ENCODE results near the gene ZNF638. TPM values are rescaled to one million over a fixed set of nuclear protein-coding genes. Genes with fewer than 3 reads are reported as not detected.
A peak's percentile ranks its signal among the peaks of the same experiment; 100 is the strongest.

Gene ZNF638
- total and polyA plus RNA-seq, 9 of the 15 experiments (the other 6 are each of a cell fraction or from before 2014, with no cell fraction given) = 53.3 to 165 (median 98.8) TPM

DNA sequence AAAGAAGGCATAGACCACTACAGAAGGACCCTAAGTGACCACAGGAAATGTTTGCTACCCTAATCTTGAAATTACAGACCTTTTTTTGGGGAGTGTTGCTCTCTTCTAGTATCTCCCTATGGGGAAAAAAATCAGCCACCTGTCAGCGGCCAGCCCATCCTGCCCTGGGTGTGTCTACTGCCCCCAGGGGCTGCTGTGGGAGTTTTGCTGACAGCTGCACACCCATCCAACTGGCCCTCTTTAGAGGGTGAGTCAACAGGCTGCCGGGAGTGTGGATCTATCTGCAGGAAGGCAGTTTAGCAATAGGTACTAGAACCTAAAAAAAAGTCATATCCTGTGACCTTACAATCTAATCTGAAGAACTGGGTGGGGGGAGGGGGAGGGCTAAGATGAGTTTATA lies 121.0 kb downstream of the ZNF638 start (continued):
- no peak for TF ChIP-seq ZNF695 (CRISPR knock-in tag; IDR thresholded peaks at IDR 0.05)
- no peak for TF ChIP-seq L3MBTL2 (IDR thresholded peaks at IDR 0.05)
- TF ChIP-seq, protein P1, sequence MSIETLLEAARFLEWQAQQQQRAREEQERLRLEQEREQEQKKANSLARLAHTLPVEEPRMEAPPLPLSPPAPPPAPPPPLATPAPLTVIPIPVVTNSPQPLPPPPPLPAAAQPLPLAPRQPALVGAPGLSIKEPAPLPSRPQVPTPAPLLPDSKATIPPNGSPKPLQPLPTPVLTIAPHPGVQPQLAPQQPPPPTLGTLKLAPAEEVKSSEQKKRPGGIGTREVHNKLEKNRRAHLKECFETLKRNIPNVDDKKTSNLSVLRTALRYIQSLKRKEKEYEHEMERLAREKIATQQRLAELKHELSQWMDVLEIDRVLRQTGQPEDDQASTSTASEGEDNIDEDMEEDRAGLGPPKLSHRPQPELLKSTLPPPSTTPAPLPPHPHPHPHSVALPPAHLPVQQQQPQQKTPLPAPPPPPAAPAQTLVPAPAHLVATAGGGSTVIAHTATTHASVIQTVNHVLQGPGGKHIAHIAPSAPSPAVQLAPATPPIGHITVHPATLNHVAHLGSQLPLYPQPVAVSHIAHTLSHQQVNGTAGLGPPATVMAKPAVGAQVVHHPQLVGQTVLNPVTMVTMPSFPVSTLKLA (conservative IDR thresholded peaks at IDR 0.05) = peak; percentile 25 to 29; a peak in 1 of 4 replicates
- TF ChIP-seq, protein P2, sequence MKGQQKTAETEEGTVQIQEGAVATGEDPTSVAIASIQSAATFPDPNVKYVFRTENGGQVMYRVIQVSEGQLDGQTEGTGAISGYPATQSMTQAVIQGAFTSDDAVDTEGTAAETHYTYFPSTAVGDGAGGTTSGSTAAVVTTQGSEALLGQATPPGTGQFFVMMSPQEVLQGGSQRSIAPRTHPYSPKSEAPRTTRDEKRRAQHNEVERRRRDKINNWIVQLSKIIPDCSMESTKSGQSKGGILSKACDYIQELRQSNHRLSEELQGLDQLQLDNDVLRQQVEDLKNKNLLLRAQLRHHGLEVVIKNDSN (CRISPR knock-in tag; IDR thresholded peaks at IDR 0.05) = no peak
- TF ChIP-seq TRIM28 (IDR thresholded peaks at IDR 0.05) = no peak
- no peak for TF ChIP-seq SMAD2 (IDR thresholded peaks at IDR 0.05; ENCODE audit: low read depth, low read length)
- peak; percentile 69; the same call in 1 of the 2 replicates for TF ChIP-seq ZBTB7A (IDR thresholded peaks at IDR 0.05; ENCODE audit: borderline replicate concordance, control insufficient read depth, low read depth, low read length)
- TF ChIP-seq SMARCB1 (IDR thresholded peaks at IDR 0.05; ENCODE audit: insufficient read length, low read depth) = no peak
- TF ChIP-seq, protein P3, sequence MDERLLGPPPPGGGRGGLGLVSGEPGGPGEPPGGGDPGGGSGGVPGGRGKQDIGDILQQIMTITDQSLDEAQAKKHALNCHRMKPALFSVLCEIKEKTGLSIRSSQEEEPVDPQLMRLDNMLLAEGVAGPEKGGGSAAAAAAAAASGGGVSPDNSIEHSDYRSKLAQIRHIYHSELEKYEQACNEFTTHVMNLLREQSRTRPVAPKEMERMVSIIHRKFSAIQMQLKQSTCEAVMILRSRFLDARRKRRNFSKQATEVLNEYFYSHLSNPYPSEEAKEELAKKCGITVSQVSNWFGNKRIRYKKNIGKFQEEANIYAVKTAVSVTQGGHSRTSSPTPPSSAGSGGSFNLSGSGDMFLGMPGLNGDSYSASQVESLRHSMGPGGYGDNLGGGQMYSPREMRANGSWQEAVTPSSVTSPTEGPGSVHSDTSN (CRISPR knock-in tag; IDR thresholded peaks at IDR 0.05; ENCODE audit: low read depth) = no peak
- TF ChIP-seq, protein P3 (tag; conservative IDR thresholded peaks at IDR 0.05; ENCODE audit: low read depth) = 0 out of 2 replicates have a peak, but pooled peaks have one; percentile 17
- TF ChIP-seq SNRNP70 (optimal IDR thresholded peaks at IDR 0.05; ENCODE audit: low read depth, low read length) = no peak
- peak; percentile 45; the same call in 1 of the 2 replicates for TF ChIP-seq MAFK (IDR thresholded peaks at IDR 0.05; ENCODE audit: low read length)
- peak in 1 of 2 experiments; percentile 53; a peak in 2 of 4 replicates for TF ChIP-seq MAZ (CRISPR knock-in tag; conservative IDR thresholded peaks at IDR 0.05 in 1 of 2, IDR thresholded peaks at IDR 0.05 in 1 of 2)
- TF ChIP-seq ZNF24 (IDR thresholded peaks at IDR 0.05) = no peak
- TF ChIP-seq ZBTB1 (CRISPR knock-in tag; IDR thresholded peaks at IDR 0.05; ENCODE audit: borderline replicate concordance, low read depth) = no peak
- TF ChIP-seq CHD4 (IDR thresholded peaks at IDR 0.05; ENCODE audit: insufficient read depth, insufficient replicate concordance, low read depth, low read length, poor library complexity, severe bottlenecking) = no peak
- TF ChIP-seq JUNB (CRISPR knock-in tag; conservative IDR thresholded peaks at IDR 0.05) = no peak
- TF ChIP-seq, protein P4, sequence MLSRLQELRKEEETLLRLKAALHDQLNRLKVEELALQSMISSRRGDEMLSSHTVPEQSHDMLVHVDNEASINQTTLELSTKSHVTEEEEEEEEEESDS (CRISPR knock-in tag; IDR thresholded peaks at IDR 0.05) = no peak
- no peak for TF ChIP-seq TAF1 (IDR thresholded peaks at IDR 0.05; ENCODE audit: control insufficient read depth, extremely low read depth, insufficient read depth, low read length, severe bottlenecking)
- no peak for TF ChIP-seq GABPB2 (CRISPR knock-in tag; conservative IDR thresholded peaks at IDR 0.05)
- TF ChIP-seq, protein P5, sequence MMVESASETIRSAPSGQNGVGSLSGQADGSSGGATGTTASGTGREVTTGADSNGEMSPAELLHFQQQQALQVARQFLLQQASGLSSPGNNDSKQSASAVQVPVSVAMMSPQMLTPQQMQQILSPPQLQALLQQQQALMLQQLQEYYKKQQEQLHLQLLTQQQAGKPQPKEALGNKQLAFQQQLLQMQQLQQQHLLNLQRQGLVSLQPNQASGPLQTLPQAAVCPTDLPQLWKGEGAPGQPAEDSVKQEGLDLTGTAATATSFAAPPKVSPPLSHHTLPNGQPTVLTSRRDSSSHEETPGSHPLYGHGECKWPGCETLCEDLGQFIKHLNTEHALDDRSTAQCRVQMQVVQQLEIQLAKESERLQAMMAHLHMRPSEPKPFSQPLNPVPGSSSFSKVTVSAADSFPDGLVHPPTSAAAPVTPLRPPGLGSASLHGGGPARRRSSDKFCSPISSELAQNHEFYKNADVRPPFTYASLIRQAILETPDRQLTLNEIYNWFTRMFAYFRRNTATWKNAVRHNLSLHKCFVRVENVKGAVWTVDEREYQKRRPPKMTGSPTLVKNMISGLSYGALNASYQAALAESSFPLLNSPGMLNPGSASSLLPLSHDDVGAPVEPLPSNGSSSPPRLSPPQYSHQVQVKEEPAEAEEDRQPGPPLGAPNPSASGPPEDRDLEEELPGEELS (CRISPR knock-in tag; IDR thresholded peaks at IDR 0.05; ENCODE audit: borderline replicate concordance) = no peak

All from K562 (cell line).